GM23338 (cell line): ENCODE data around the gene ADGB. TPM values are rescaled to one million over a fixed set of nuclear protein-coding genes. Genes with fewer than 3 reads are reported as not detected.
A peak's percentile ranks its signal among the peaks of the same experiment; 100 is the strongest.

Source experiments
- ATAC-seq: fragments of 200-7000 bp; cut with Tn5 transposase; 3 replicates; pipeline ENCODE4 v1.9.1; 2020
- DNase-seq: peaks from one replicate; pipeline ENCODE4 v3.0.0-alpha.2; 2015; ENCODE audit warnings: low spot score
- H2AFZ ChIP-seq: fragments of 200-600 bp; sonication (generic); 2 replicates; pipeline ENCODE4 v1.8.0; 2016; ENCODE audit warnings: antibody characterized with exemption, mild to moderate bottlenecking, moderate library complexity
- H3F3A ChIP-seq: fragments of 200-600 bp; sonication (generic); replicated peaks from 2 replicates; pipeline ENCODE4 v1.8.0; 2017; ENCODE audit warnings: antibody characterized with exemption, mixed run types, low read depth
- H3K27ac ChIP-seq: fragments of 200-600 bp; sonication (generic); 2 replicates; pipeline ENCODE4 v1.6.1; 2016; ENCODE audit warnings: low read depth
- H3K27me3 ChIP-seq: fragments of 200-600 bp; sonication (generic); 2 replicates; pipeline ENCODE4 v1.8.0; 2016; ENCODE audit warnings: mild to moderate bottlenecking, mixed run types, moderate library complexity; ENCODE audit not compliant: insufficient read depth
- H3K36me3 ChIP-seq: fragments of 200-600 bp; sonication (generic); 2 replicates; pipeline ENCODE4 v1.8.0; 2016; ENCODE audit warnings: mild to moderate bottlenecking; ENCODE audit not compliant: insufficient read depth
- H3K4me1 ChIP-seq: fragments of 200-600 bp; sonication (generic); 2 replicates; pipeline ENCODE4 v1.8.0; 2016; ENCODE audit warnings: mild to moderate bottlenecking, moderate library complexity; ENCODE audit not compliant: insufficient read depth
- H3K4me2 ChIP-seq: fragments of 200-600 bp; sonication (generic); 2 replicates; pipeline ENCODE4 v1.7.1; 2017; ENCODE audit warnings: mixed run types
- H3K4me3 ChIP-seq: fragments of 200-600 bp; sonication (generic); 2 replicates; pipeline ENCODE4 v1.6.1; 2016; ENCODE audit warnings: mixed run types
- H3K79me2 ChIP-seq: fragments of 200-600 bp; sonication (generic); replicated peaks from 2 replicates; pipeline ENCODE4 v1.8.0; 2017; ENCODE audit warnings: mild to moderate bottlenecking; ENCODE audit not compliant: insufficient read depth
- H3K9me2 ChIP-seq: fragments of 200-600 bp; sonication (generic); 2 replicates; pipeline ENCODE4 v1.8.0; 2017; ENCODE audit not compliant: insufficient read depth
- H4K20me1 ChIP-seq: fragments of 200-600 bp; sonication (generic); replicated peaks from 2 replicates; pipeline ENCODE4 v1.8.0; 2017; ENCODE audit warnings: mild to moderate bottlenecking; ENCODE audit not compliant: insufficient read depth
- H3K27ac Mint-ChIP-seq: 2 replicates; pipeline ENCODE4 v1.8.0; 2020; ENCODE audit warnings: inconsistent platforms, mild to moderate bottlenecking, moderate library complexity, mixed read lengths
- H3K27me3 Mint-ChIP-seq: 3 replicates; pipeline ENCODE4 v1.8.0; 2022; ENCODE audit warnings: low read depth, mild to moderate bottlenecking, moderate library complexity, mixed read lengths, inconsistent platforms; ENCODE audit not compliant: insufficient read depth, poor library complexity
- H3K36me3 Mint-ChIP-seq: 3 replicates; pipeline ENCODE4 v1.8.0; 2021; ENCODE audit warnings: low read depth, mild to moderate bottlenecking, inconsistent platforms, moderate library complexity, mixed read lengths
- H3K4me1 Mint-ChIP-seq: 3 replicates; pipeline ENCODE4 v1.8.0; 2020; ENCODE audit warnings: mild to moderate bottlenecking, inconsistent platforms, mixed read lengths
- H3K4me3 Mint-ChIP-seq: 3 replicates; pipeline ENCODE4 v1.8.0; 2021; ENCODE audit warnings: moderate library complexity, mild to moderate bottlenecking, inconsistent platforms, mixed read lengths
- H3K9me3 Mint-ChIP-seq: 3 replicates; pipeline ENCODE4 v1.8.0; 2020; ENCODE audit warnings: moderate library complexity, mild to moderate bottlenecking, inconsistent platforms, mixed read lengths
- CREB1 ChIP-seq: fragments of 250-450 bp; sonication (Bioruptor Pico); IDR thresholded peaks from 2 replicates; pipeline ENCODE4 v1.5.0; 2020; ENCODE audit warnings: low read depth, mild to moderate bottlenecking, moderate library complexity
- CTCF ChIP-seq, 2 experiments: fragments of 200-600 bp in 1 of 2; sonication (generic) in 1 of 2; conservative IDR thresholded peaks; 2 replicates each; pipeline versions ENCODE4 v1.5.1 to v1.6.1; 2016 to 2017; ENCODE audit warnings: antibody characterized with exemption in 2 of 2, low read depth in 2 of 2, mild to moderate bottlenecking in 2 of 2, moderate library complexity in 1 of 2
- ETS1 ChIP-seq: IDR thresholded peaks from 2 replicates; pipeline ENCODE4 v1.6.1; 2016; ENCODE audit warnings: antibody characterized with exemption
- EZH2 ChIP-seq: fragments of 200-600 bp; sonication (generic); IDR thresholded peaks from one replicate; pipeline ENCODE4 v1.8.0; 2017; ENCODE audit warnings: antibody characterized with exemption, mild to moderate bottlenecking, low read depth; ENCODE audit not compliant: unreplicated experiment
- EZH2phosphoT487 ChIP-seq: fragments of 200-600 bp; sonication (generic); IDR thresholded peaks from one replicate; pipeline ENCODE4 v1.8.1; 2018; ENCODE audit warnings: antibody characterized with exemption; ENCODE audit not compliant: unreplicated experiment
- JUNB ChIP-seq: IDR thresholded peaks from one replicate; pipeline ENCODE4 v1.6.1; 2016; ENCODE audit warnings: antibody characterized with exemption; ENCODE audit not compliant: unreplicated experiment
- POLR2AphosphoS5 ChIP-seq: IDR thresholded peaks from 2 replicates; pipeline ENCODE4 v1.6.1; 2016; ENCODE audit warnings: antibody characterized with exemption, low read depth
- STAT1 ChIP-seq: IDR thresholded peaks from one replicate; pipeline ENCODE4 v1.6.1; 2016; ENCODE audit warnings: antibody characterized with exemption; ENCODE audit not compliant: unreplicated experiment
- ZNF462 ChIP-seq: fragments of 250-450 bp; sonication (Bioruptor Pico); IDR thresholded peaks from 2 replicates; pipeline ENCODE4 v1.5.0; 2020; ENCODE audit warnings: mild to moderate bottlenecking, moderate library complexity
- polyA plus RNA-seq: library from polyadenylated mRNA; unstranded; fragments of >200 nt; fragmentation: Nextera tagmentation; extraction: Ambion mirVana; gene quantifications from 2 replicates; pipeline ENCODE4 v1.2.1, GENCODE V29; 2016
- total RNA-seq: library from RNA; depleted of rRNA; stranded (reverse); fragments of >200 nt; shearing (Covaris generic); gene quantifications from 2 replicates; pipeline ENCODE4 v1.2.3, GENCODE V29; 2014

Gene ADGB
- total and polyA plus RNA-seq, 2 experiments from 2014 or later = not detected

GRCh38 chr6:146785001-146785585 is 186.3 kb downstream of the ADGB start:
- H2AFZ ChIP-seq = 0 out of 2 replicates have a peak overlapping the region, but pooled peaks have one; percentile 0
- no peaks in the 10 kb centered on the region for H3K36me3 ChIP-seq
- H3K4me3 ChIP-seq = no peak overlapping the region
- H3K4me1 ChIP-seq = no peaks in the 10 kb centered on the region; the same call in 1 of the 2 replicates
- Mint-ChIP-seq H3K36me3 (no peaks in the 10 kb centered on the region), H3K27ac (no peak overlapping the region), H3K9me3 (no peaks in the 10 kb centered on the region; the same call in 2 of the 3 replicates), H3K4me1 (peaks cover 6% of the 10 kb centered on the region; the same call in 1 of the 3 replicates), H3K27me3 (no peaks in the 10 kb centered on the region), H3K4me3 (no peak overlapping the region)
- no peaks in the 10 kb centered on the region for H3K79me2 ChIP-seq
- peak; percentile 98 for ATAC-seq
- no peaks in the 10 kb centered on the region for H3K27me3 ChIP-seq
- DNase-seq = peak; percentile 85
- no peak overlapping the region for H3K27ac ChIP-seq
- peak overlapping the region; percentile 23; the same call in 1 of the 2 replicates for H3K4me2 ChIP-seq
- H3K9me2 ChIP-seq = no peaks in the 10 kb centered on the region
- no peaks in the 10 kb centered on the region for H3F3A ChIP-seq
- TF ChIP-seq EZH2phosphoT487 (no peak), CREB1 (no peak), EZH2 (no peak), STAT1 (no peak), CTCF (conservative IDR thresholded peaks at IDR 0.05; ENCODE audit: low read depth in 2 of 2) (peak; percentile 68 to 85), POLR2AphosphoS5 (no peak), ETS1 (no peak)
- no peaks in the 10 kb centered on the region for H4K20me1 ChIP-seq

GRCh38 chr6:146787876-146788508 is 189.2 kb downstream of the ADGB start:
- Mint-ChIP-seq H3K36me3 (peaks cover 11% of the 10 kb centered on the region; the same call in 2 of the 3 replicates), H3K27me3 (no peaks in the 10 kb centered on the region), H3K9me3 (peaks cover 12% of the 10 kb centered on the region), H3K4me3 (no peak overlapping the region), H3K4me1 (peaks cover 6% of the 10 kb centered on the region; the same call in 1 of the 3 replicates), H3K27ac (no peak overlapping the region)
- H3K79me2 ChIP-seq = no peaks in the 10 kb centered on the region
- no peaks in the 10 kb centered on the region for H3K27me3 ChIP-seq
- no peak overlapping the region for H3K4me2 ChIP-seq
- no peak for DNase-seq
- ATAC-seq = no peak
- H2AFZ ChIP-seq = no peak overlapping the region
- H3K9me2 ChIP-seq = no peaks in the 10 kb centered on the region
- H3K27ac ChIP-seq = no peak overlapping the region
- no peaks in the 10 kb centered on the region for H3F3A ChIP-seq
- H4K20me1 ChIP-seq = no peaks in the 10 kb centered on the region
- no peak overlapping the region for H3K4me3 ChIP-seq
- no peaks in the 10 kb centered on the region for H3K36me3 ChIP-seq
- H3K4me1 ChIP-seq = no peaks in the 10 kb centered on the region; the same call in 1 of the 2 replicates
- TF ChIP-seq ZNF462 (CRISPR knock-in tag) (no peak), JUNB (no peak), STAT1 (no peak), ETS1 (no peak), CREB1 (no peak)
